SK-N-MC (cell line): Measurements from ENCODE around the gene ZNF75A.
A peak's percentile ranks its signal among the peaks of the same experiment; 100 is the strongest.
"Not testable (repeated sequence)": the region's sequence is repeated elsewhere in the genome, so short reads cannot be mapped to it uniquely, and the experiment has no call there.

Experiments
- DNase-seq: peaks from one replicate; pipeline ENCODE4 v3.0.0-alpha.2; 2011; ENCODE audit warnings: low read depth, low spot score
- H3K27ac ChIP-seq: fragments of 200-600 bp; sonication (generic); 2 replicates; pipeline ENCODE4 v1.5.1; 2016; ENCODE audit warnings: mixed run types
- H3K36me3 ChIP-seq: fragments of 200-600 bp; sonication (generic); 2 replicates; pipeline ENCODE4 v1.6.1; 2017; ENCODE audit warnings: antibody characterized with exemption, low read length, mixed read lengths; ENCODE audit not compliant: insufficient read depth
- H3K4me3 ChIP-seq: fragments of 200-600 bp; sonication (generic); 2 replicates; pipeline ENCODE4 v1.5.1; 2016
- H3K9ac ChIP-seq: fragments of 200-600 bp; sonication (generic); 2 replicates; pipeline ENCODE4 v1.8.0; 2017; ENCODE audit warnings: mixed run types, mixed read lengths; ENCODE audit not compliant: insufficient read length
- H3K9me3 ChIP-seq: fragments of 200-600 bp; sonication (generic); 2 replicates; pipeline ENCODE4 v1.6.1; 2017; ENCODE audit warnings: low read depth, mild to moderate bottlenecking, antibody characterized with exemption, low read length, moderate library complexity, mixed read lengths
- EZH2 ChIP-seq: fragments of 200-600 bp; sonication (generic); IDR thresholded peaks from one replicate; pipeline ENCODE4 v1.6.1; 2017; ENCODE audit warnings: antibody characterized with exemption
- FOXP2 ChIP-seq: optimal IDR thresholded peaks from 2 replicates; pipeline ENCODE3; 2011; ENCODE audit warnings: mild to moderate bottlenecking, moderate library complexity; ENCODE audit not compliant: insufficient read depth; ENCODE audit errors: extremely low read length, control extremely low read depth
- POLR2AphosphoS5 ChIP-seq: IDR thresholded peaks from 2 replicates; pipeline ENCODE4 v1.6.1; 2012; ENCODE audit warnings: mild to moderate bottlenecking, low read depth, low read length, borderline replicate concordance

Gene ZNF75A

DNA sequence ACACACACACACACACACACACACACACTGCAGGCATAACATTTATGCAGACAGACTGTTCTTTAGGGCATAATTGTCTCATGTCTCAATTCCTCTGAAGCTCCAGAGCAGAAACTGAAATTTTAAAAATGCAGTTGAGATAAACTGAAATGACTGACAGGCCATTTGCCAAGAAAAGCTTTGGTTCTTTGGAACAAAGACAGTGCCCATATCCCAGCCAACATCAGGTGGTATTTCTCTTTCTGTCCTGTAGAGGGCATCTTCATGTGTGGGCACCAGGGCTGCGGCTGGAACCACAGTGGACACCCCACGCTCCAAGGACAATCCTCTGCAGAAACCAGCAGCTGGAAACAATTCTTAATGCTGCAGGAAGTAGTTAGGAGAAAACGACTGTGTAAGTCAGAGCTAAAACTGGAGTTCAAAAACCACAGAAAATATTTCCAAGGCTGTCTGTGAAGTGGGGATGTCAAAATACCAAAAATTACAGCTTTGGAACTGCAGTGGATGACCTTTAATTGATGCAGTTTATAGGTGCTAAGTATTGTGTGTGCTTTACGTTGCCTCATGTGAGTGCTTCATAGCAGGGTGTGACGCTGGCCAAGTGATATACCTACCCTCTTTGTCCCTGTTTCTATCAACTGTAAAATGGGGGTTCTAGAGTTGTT is 38.3 kb upstream of the ZNF75A start:
- no peaks in the 10 kb centered on the region for H3K36me3 ChIP-seq
- peak overlapping the region; percentile 6; the same call in 1 of the 2 replicates for H3K4me3 ChIP-seq
- no peak for TF ChIP-seq POLR2AphosphoS5
- TF ChIP-seq FOXP2 = no peak
- TF ChIP-seq EZH2 = no peak
- H3K27ac ChIP-seq = peak overlapping the region; percentile 72; the same call in 1 of the 2 replicates
- no peaks in the 10 kb centered on the region; the same call in 1 of the 2 replicates for H3K9me3 ChIP-seq
- no peak for DNase-seq
- H3K9ac ChIP-seq = peak overlapping the region; percentile 22

DNA sequence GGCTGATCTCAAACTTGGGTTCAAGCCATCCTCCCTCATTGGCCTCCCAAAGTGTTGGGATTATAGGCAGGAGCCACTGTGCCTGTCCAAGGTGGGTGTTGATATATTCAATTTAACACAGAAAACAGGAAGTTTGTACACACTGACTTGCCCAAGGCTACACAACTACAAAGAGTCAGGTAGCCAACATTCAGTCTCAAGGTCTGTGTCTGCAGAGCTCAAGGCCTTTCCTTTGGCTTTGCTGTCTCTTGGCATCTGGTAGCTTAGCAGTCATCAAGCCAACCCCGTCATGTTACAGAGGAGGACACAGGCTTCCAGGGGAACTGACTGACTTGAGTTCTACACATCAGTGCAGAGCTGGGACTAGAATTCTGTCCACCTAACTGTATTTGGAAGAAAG is 37.0 kb upstream of the ZNF75A start:
- no peak for TF ChIP-seq FOXP2
- TF ChIP-seq POLR2AphosphoS5 = no peak
- Histone ChIP-seq H3K9ac (no peak overlapping the region), H3K4me3 (no peak overlapping the region), H3K9me3 (no peaks in the 10 kb centered on the region; the same call in 1 of the 2 replicates), H3K36me3 (no peaks in the 10 kb centered on the region), H3K27ac (no peak overlapping the region)
- DNase-seq = no peak

DNA sequence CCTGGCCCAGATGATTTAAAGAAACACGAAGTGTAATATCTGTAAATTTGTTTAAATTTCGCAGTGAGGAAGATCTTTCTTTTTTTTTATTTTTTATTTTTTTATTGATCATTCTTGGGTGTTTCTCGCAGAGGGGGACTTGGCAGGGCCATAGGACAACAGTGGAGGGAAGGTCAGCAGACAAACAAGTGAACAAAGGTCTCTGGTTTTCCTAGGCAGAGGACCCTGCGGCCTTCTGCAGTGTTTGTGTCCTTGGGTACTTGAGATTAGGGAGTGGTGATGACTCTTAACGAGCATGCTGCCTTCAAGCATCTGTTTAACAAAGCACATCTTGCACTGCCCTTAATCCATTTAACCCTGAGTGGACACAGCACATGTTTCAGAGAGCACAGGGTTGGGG is 34.6 kb upstream of the ZNF75A start:
- H3K9ac ChIP-seq, H3K36me3 ChIP-seq, H3K4me3 ChIP-seq, DNase-seq, H3K27ac ChIP-seq, H3K9me3 ChIP-seq: not testable (repeated sequence)

GRCh38 chr16:3271281-3271680 is 34.0 kb upstream of the ZNF75A start:
- DNase-seq, H3K9me3 ChIP-seq: not testable (repeated sequence)

GRCh38 chr16:3274490-3274889 is 30.8 kb upstream of the ZNF75A start:
- no peak for DNase-seq
- Histone ChIP-seq H3K9me3 (no peaks in the 10 kb centered on the region), H3K4me3 (no peak overlapping the region), H3K9ac (no peak overlapping the region), H3K27ac (no peak overlapping the region), H3K36me3 (no peaks in the 10 kb centered on the region)
- TF ChIP-seq EZH2 (no peak), POLR2AphosphoS5 (no peak), FOXP2 (no peak)

More at GRCh38 chr16:3271281-3271680, 34.0 kb upstream of the ZNF75A start:
- not testable (repeated sequence) for H3K4me3 ChIP-seq, H3K36me3 ChIP-seq, H3K27ac ChIP-seq, H3K9ac ChIP-seq

GRCh38 chr16:3274947-3275346 is 30.4 kb upstream of the ZNF75A start:
- Histone ChIP-seq H3K36me3 (no peaks in the 10 kb centered on the region), H3K4me3 (no peak overlapping the region), H3K9ac (no peak overlapping the region), H3K27ac (no peak overlapping the region), H3K9me3 (no peaks in the 10 kb centered on the region)
- no peak for DNase-seq
- TF ChIP-seq FOXP2 = no peak

DNA sequence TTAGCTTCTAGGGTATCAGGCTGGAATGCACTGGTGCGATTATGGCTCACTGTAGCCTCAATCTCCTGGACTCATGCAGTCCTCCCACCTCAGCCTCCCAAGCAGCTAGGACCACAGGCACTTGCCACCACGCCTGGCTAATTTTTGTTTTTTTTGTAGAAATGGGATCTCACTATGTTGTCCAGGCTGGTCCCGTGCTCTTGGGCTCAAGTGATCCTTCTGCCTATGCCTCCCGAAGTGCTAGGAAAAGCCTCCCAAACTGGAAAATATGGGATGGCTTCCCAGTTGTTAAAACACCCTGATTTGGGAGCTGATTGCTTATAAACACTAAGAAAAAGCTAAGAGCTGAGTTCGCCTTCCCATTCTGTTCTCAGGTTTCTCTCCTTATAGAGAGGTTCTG is 28.6 kb upstream of the ZNF75A start:
- Histone ChIP-seq H3K4me3 (no peak overlapping the region), H3K36me3 (no peaks in the 10 kb centered on the region), H3K9ac (no peak overlapping the region), H3K27ac (no peak overlapping the region), H3K9me3 (no peaks in the 10 kb centered on the region)
- TF ChIP-seq EZH2 = no peak
- no peak for TF ChIP-seq FOXP2
- no peak for TF ChIP-seq POLR2AphosphoS5
- DNase-seq = no peak

DNA sequence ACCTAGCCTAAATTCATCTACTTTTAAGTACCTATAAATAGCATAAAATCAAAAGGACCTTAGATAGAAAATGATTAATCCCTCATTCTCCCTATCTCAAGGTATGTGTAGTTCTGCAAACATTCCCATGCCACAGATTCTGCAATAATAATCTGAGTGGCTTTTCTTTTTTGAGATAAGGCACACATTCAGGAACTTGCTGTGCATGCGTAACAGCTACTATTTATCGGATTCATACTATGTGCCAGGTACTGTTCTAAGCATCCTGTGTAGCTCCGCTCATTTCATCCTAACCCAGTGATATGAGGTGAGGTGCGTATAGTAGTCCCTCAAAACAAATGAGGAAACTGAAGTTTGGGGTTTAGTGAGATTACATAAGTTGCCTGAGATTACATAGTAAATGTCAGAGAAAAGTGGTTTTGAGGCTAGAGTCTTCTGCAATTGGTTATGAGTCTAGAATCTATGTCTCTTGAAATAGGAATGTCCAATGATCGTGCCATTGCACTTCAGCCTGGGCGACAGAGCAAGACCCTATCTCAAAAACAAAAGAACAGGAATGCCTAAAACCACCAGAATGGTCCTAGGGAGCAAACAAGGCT is 24.0 kb upstream of the ZNF75A start:
- Histone ChIP-seq H3K27ac (no peak overlapping the region), H3K36me3 (peaks cover 15% of the 10 kb centered on the region), H3K9ac (no peak overlapping the region), H3K4me3 (no peak overlapping the region), H3K9me3 (peaks cover 5% of the 10 kb centered on the region; the same call in 1 of the 2 replicates)
- DNase-seq = no peak
- TF ChIP-seq POLR2AphosphoS5 (no peak), FOXP2 (no peak)

GRCh38 chr16:3282103-3282729 is 23.1 kb upstream of the ZNF75A start:
- peak overlapping the region; percentile 99 for H3K27ac ChIP-seq
- TF ChIP-seq POLR2AphosphoS5 = no peak
- TF ChIP-seq FOXP2 = no peak
- TF ChIP-seq EZH2 = no peak
- peaks cover 24% of the 10 kb centered on the region for H3K36me3 ChIP-seq
- H3K4me3 ChIP-seq = peak overlapping the region; percentile 99
- peaks cover 12% of the 10 kb centered on the region for H3K9me3 ChIP-seq
- DNase-seq = no peak
- H3K9ac ChIP-seq = peak overlapping the region; percentile 98
